Fibroblast of mammary gland (primary cell): ENCODE measurements around the gene CACNA1C.

Source experiments
- DNase-seq: peaks from one replicate; pipeline ENCODE4 v3.0.0-alpha.2; 2010; ENCODE audit warnings: low read depth
- H3K4me3 ChIP-seq: 2 replicates; pipeline ENCODE4 v1.5.1; 2011; ENCODE audit warnings: low read depth, mild to moderate bottlenecking, low read length, moderate library complexity; ENCODE audit not compliant: control insufficient read depth
- CTCF ChIP-seq: conservative IDR thresholded peaks from 2 replicates; pipeline ENCODE4 v1.5.1; 2011; ENCODE audit warnings: low read depth, low read length, inconsistent platforms; ENCODE audit not compliant: control insufficient read depth, insufficient read depth

Gene CACNA1C

GRCh38 chr12:2457215-2457932 lies 404.6 kb downstream of the CACNA1C start:
- no peak for DNase-seq
- TF ChIP-seq CTCF, result no peak
- no peak overlapping the region for H3K4me3 ChIP-seq

- no peak for TF ChIP-seq CTCF
- no peak overlapping the region for H3K4me3 ChIP-seq
- DNase-seq, result no peak
Observed at GRCh38 chr12:2457933-2458414, 405.2 kb downstream of the CACNA1C start.

GRCh38 chr12:2460051-2460670 lies 407.4 kb downstream of the CACNA1C start:
- no peak overlapping the region for H3K4me3 ChIP-seq
- no peak for TF ChIP-seq CTCF
- no peak for DNase-seq

- no peak for TF ChIP-seq CTCF
- no peak for DNase-seq
- H3K4me3 ChIP-seq, result no peak overlapping the region
Observed at GRCh38 chr12:2461046-2461445, 408.3 kb downstream of the CACNA1C start.

- no peak for DNase-seq
- H3K4me3 ChIP-seq, result no peak overlapping the region
- TF ChIP-seq CTCF, result no peak
Observed at GRCh38 chr12:2461645-2462044, 408.9 kb downstream of the CACNA1C start.

- TF ChIP-seq CTCF, result no peak
- H3K4me3 ChIP-seq, result no peak overlapping the region
- DNase-seq, result no peak
Observed at GRCh38 chr12:2462087-2462486, 409.3 kb downstream of the CACNA1C start.
